LoVo (cell line): ENCODE data around the gene PIGB.
"Not testable (repeated sequence)": the region's sequence is repeated elsewhere in the genome, so short reads cannot be mapped to it uniquely, and the experiment has no call there.

ENCODE experiments used
- DNase-seq: peaks from one replicate; pipeline ENCODE4 v3.0.0-alpha.2; 2016; ENCODE audit warnings: low spot score

PIGB gene

GRCh38 chr15:55381595-55381994 lies 62.6 kb downstream of the PIGB start:
- DNase-seq: no peak

GRCh38 chr15:55383687-55384086 lies 64.7 kb downstream of the PIGB start:
- no peak for DNase-seq

GRCh38 chr15:55387027-55387426 lies 68.0 kb downstream of the PIGB start:
- no peak for DNase-seq

- peak; percentile 29 for DNase-seq
These were observed 70.2 kb downstream of the PIGB start for GRCh38 chr15:55389264-55389607.

GRCh38 chr15:55394694-55395093 lies 75.7 kb downstream of the PIGB start:
- DNase-seq: no peak

GRCh38 chr15:55398243-55398642 lies 79.2 kb downstream of the PIGB start:
- no peak for DNase-seq

GRCh38 chr15:55400050-55400449 lies 81.0 kb downstream of the PIGB start:
- not testable (repeated sequence) for DNase-seq

GRCh38 chr15:55401786-55402246 lies 82.8 kb downstream of the PIGB start:
- DNase-seq: no peak

- DNase-seq: no peak
These were observed 83.7 kb downstream of the PIGB start for GRCh38 chr15:55402707-55403106.

GRCh38 chr15:55403531-55403930 lies 84.5 kb downstream of the PIGB start:
- DNase-seq: peak; percentile 77
